Measurements from ENCODE around the gene C2CD4B. TPM values are rescaled to one million over a fixed set of nuclear protein-coding genes. Genes with fewer than 3 reads are reported as not detected.

C2CD4B gene
- total RNA-seq, 1 donor from 2014 or later = 12.1 TPM

DNA sequence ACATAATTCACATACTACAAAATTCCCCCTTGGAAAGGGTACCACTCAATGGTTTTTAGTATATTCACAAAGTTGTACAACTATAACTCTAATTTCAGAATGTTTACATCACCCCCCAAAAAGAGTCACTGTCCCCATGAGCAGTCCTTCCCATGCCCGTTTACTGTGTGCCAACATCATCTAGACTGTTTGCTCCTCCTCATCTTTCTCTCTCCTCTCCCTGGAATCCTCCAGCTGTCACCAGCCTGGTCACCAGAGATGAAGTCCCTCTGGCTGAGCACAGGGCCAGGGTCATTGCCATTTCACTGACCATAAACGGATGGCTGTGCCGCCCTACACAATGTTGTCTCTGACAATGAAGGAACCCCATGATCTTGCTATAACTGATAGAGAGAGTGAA lies 45.2 kb downstream of the C2CD4B start:
- DNase-seq (ENCODE audit: low spot score) = no peak

DNA sequence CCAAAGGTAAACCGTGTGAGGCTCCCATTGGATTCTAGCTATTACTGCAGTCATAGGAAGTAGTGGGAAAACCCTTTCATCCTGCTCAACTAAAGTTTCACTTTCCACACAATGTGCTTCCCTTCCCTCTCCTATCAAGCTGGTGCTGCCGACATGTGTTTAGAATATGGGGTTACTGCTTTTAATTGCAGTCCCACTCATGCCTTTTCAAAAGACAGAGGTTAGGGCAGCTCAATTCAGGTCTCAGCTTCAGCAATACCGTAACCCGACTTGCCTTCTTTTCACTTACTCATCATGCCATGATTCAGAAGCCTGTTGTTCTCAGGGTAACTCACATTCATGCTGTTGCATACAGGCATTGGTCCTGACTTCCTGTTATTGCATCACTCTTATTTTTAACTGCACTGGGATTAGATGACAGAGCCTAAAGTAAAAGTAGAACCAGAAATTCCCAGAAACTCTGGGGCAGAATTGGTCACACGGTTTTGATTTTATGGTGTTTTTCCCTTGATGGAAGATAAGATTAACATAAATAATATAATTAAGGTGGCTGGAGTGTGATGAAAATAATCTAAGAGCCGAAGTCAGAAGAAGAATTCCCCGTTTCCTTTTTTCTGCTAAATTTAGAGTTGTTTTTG lies 45.7 kb downstream of the C2CD4B start:
- DNase-seq (ENCODE audit: low spot score) = no peak

DNA sequence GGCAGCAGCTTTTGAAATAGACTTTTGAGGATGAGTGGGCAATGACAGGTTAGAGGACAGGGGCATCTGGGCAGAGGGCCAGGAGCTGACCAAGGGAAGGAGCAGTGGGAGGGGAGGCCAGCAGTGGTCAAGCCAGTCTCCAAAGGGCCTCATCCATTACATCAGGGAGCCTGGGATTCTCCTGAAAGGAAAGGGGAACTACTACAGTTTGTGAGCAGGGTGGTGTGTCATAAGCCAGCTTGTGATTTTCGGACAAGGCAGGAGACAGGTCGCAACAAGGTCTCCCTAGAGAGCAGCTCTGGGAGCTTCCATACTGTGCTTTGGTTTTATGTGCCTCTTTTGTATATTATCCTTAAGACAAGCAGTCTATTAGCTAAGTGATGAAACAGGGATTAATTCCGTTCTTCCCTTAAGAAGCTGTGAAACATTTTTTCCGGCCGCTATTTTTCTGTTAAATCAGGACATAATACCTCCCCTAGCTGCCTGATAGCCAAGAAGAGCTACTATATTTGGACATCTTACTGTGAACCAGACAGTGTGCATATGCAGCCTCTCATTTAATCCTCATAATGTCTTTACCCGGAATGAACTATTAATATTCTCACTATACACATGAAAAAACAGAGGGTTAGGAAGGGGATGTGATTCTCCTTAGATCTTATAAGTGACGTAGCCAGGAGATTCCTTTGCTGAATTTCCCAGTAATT lies 46.4 kb downstream of the C2CD4B start:
- no peak for DNase-seq (ENCODE audit: low spot score)

DNA sequence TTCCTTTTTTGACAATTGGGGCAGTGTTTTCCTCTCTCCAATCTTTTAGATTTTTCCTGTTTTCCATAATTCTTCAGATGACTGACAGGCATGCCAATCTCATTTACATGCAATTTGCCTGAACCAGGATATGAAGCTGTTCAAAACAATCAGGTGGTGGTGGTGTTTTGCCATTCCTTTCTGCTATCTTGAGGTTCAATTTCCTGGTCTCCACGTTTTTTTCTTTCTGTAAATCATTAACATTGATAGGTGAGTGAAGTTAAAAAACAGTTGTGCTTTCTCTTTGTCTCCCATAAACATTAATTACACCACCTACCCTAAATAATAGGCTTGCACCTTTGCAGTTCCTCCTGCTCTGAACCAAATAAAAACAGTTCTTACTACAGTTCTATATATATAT lies 49.2 kb downstream of the C2CD4B start:
- DNase-seq (ENCODE audit: low spot score) = no peak

Other genes starting within 250 kb of the C2CD4B start
- 66.7 TPM for gene VPS13C, start 104.8 kb downstream of the C2CD4B start, total RNA-seq
- gene C2CD4A, start 98.3 kb downstream of the C2CD4B start, total RNA-seq = not detected
- gene TLN2, start 225.3 kb upstream of the C2CD4B start, total RNA-seq = 122 TPM